ENCODE results near the gene TBC1D24.
"Not testable (repeated sequence)": the region's sequence is repeated elsewhere in the genome, so short reads cannot be mapped to it uniquely, and the experiment has no call there.

TBC1D24 gene

DNA sequence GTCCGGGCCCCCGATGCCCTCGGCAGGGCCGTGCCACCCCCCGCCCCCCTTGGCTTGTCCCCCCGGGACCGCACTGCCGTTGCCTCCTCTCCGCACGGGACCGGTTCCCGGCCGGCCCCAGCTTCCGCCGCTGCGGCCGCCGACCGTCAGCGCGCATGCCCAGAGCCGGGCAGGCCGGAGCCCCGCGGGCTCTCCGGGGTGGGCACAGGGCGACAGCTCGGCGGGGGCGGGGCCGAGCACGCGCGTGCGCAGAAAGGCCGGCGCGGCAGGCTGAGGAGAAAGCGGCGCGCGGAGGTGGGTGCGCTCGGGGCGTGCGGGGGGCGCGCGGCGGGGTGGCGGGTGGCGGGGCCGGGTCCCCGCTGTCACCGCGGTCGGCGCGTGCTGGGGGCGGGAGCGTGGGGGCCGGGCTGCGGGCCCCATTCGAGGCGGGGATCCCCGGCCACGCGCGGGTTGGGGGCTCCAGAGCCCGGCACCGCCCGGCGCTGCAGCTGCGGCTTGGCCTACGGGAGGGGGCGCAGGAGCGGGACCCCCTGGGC lies at the start of gene TBC1D24:
TBC1D24 (plus strand) TSS at position 251 of the 536 bp plus-strand sequence. CDS start 21,022 bp downstream, outside the sequence.
- DNase-seq, result peak; percentile 70

DNA sequence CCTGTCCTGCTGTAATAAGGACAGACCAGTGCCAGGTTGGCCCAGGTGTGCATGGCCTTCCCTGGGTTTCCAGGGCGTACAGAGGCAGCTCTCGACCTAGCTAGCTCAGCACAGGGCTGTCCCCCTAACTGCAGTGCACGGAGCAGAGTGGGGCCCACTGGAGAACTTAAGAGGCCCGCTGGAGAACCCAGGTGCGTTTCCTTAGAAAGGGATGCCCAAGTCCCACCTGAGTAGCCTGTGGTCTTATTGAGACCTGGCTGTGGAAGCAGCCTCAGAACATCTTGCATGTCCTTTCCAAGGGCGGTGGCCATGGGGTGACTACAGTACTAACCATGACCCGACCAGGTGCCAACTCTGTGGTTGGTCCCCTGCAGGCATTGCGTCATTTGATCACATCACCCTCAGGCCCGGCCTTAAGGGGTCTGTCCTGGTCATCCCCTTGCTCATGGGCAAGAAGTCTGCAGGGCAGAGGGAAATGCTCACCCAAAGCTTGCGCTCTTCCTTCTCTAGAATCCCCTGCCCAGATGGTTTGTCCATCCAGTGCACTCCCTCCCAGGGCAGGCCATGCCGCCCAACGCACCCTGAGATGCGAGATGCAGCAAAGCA lies 49.0 kb upstream of the TBC1D24 start:
- no peak for DNase-seq

DNA sequence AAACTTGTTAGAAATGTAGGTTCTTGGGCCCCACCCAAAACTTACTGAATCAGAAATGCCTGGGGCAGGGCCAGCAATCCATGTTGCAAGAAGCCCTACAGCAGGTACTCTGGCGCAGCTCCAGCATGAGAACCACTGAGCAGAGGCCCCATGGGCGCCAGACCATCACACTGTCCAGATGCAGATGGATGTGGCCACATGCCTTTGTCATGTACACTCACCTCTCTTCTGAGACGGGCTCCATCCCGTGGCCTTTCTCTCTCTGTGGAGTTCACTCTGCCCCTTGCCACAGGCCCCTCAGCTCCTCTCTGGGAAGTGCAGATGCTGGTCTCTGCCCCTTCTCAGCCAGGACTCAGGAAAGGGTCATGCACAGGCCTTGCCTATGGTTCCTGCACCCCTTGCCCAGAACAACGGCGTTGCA lies 48.0 kb upstream of the TBC1D24 start:
- no peak for DNase-seq

DNA sequence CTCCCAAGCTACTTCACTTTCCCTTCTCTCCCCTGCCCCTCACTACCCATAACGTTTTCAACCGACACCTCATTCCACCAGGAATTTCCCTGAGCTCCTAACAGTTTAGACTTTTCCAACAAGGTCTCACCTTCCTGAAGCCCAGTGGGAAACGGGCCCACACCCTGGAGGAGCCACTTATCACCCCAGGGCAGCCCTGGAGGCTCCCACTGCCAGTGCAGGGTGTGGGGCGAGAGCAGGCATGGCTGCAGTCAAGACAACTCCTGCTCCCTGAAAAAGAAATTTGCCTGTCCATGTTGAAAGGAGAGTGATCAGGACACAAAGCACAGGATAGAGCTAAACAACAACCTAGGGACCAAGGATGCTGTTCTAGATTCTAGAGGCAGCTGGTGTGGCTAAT lies 47.4 kb upstream of the TBC1D24 start:
- no peak for DNase-seq

DNA sequence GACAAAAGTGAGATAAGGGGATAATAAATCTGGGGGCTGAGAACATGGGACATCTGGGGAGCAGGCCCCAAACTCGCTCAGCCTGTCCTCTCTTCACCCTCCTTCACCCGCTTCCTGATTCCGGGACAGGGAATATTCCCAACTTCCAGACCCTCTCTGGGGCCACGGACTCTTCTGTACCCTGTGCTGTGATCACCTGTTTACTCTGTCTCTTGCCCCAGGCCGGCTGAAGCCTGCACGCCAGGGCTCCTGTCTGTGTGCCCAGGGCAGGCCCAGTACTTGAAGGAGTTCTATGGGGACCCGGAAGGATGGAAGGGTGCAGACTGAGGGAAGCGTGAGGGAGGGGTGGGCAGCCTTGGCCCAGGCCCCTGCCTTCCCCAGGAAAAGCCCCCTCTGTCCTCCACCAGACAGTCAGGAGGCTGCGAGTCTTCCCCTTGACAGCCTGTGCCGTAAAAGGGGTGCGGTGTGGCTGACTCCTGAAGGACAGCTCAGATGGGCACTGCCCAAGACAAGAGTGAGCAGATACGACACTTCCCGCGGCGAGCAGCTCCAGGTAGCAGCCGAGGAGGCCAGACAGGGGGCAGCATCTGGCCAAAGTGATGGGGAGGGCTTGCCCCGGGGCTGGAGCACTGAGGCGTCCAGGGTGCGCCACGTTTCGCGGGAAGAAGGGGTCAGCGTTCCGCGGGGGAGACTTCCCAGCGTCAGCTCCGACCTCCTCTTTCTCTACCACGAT lies 46.7 kb upstream of the TBC1D24 start:
- DNase-seq, result no peak

DNA sequence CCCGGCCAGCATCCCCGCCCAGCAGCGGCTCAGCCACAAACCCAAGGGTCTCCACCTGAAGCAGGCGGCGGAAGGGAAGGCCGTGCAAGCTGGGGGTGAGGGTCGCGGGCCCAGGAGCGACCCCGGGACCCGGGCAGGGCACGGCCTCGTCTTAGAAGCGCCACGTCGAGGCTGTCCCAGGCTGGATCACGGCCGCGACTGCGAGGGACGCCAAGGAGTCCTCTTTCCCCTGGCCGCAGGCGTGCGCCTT lies 46.2 kb upstream of the TBC1D24 start:
- no peak for DNase-seq

DNA sequence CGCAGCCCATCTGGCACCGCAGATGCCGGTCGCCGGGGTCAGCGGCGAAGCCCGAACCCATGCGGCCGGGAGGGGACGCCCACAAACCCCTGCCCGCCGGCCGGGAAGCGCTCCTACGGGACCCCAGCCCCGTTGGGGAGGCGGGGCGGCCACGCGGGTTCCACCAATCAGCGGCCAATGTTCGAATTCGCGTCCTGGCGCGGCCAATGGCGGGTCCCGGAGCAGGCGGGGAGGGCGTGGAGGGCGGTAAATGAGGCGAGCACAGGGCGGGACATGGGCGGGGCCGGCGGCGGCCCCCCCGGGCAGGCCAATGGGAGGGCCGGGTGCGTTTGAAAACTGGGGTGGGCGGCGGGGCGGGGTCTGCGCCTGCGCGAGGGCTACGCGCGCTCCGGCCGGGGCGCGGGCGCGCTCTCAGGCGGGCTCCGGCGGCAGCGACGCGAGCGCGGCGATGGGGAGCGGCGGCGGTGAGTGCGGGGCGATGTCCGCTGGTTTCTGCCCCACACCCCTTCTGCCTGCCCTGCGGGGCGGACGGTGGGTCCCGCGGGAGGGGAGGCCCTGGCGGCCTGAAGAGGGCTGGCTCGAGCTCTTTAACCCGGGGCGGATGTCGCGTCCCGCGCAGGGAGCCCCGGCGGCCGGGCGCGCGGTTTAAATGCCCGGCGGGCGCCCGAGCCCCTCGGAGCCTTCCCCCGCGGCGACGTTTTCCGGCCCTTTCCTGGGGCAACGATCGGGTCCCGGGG lies 45.7 kb upstream of the TBC1D24 start, which contains the start of gene CCNF:
CCNF (plus strand) TSS at position 414 of the 737 bp plus-strand sequence; CDS start at position 449, 35 bp downstream.
- DNase-seq, result peak; percentile 98

DNA sequence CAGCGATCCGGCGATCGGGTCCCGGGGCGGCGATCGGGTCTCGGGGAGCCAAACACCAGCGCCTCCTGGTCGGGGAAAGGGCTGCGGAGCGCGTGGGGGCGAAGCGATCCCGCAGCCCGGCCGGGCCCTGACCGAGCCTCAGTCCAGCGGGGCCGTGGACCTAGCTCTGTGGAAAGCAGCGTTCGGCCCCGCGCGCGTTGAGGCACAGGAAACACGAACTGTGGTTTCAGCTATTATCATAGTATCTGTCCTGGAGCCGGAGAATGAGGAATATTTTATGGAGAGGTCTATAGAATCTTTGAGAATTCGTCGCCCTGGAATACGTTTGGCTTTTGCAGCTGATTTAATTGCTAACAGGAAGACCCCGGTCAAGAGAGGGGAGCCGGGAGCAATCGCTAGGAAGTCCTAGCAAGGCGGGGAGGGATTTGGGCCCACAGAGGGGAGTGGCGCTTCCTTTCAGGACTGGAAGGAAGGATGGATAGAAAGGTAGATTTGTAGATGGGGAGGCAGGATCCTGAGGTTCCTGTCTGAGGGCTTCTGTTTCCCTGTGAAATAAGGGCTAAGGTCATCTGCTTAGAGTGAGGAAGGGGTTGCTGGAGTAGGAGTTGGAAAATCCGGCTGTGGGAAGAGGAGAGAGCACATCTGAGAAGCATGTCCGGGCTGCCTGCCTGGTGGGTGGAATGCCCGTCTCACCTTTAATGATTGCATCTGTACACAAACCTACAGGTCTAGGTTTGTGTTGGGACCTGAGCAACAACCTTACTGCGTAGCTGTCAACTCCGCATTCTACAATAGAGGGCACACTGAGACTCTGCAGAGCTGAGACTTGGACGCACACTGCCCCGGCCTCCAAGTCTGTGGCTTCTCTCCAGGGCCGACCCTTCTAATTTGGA lies 44.9 kb upstream of the TBC1D24 start:
- no peak for DNase-seq

DNA sequence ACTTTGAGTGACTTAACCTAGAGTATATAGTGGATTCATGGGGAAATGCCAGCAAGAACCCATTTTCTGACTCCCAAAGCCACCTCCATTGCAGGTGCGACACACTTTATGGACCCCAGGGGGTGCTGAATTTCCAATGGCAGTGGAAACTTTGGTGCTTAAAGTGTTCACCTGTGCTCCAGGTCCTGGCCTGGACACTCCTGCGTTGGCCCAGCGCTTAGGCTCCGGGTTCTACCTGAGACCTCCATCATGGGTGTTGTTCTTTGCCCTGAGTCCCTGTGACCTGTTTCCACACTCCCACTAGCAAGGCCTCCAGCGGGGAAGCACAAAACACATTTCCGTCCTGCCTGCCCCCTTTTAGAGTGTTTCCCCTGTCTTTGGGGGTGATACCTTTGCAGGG lies 42.6 kb upstream of the TBC1D24 start:
- no peak for DNase-seq

DNA sequence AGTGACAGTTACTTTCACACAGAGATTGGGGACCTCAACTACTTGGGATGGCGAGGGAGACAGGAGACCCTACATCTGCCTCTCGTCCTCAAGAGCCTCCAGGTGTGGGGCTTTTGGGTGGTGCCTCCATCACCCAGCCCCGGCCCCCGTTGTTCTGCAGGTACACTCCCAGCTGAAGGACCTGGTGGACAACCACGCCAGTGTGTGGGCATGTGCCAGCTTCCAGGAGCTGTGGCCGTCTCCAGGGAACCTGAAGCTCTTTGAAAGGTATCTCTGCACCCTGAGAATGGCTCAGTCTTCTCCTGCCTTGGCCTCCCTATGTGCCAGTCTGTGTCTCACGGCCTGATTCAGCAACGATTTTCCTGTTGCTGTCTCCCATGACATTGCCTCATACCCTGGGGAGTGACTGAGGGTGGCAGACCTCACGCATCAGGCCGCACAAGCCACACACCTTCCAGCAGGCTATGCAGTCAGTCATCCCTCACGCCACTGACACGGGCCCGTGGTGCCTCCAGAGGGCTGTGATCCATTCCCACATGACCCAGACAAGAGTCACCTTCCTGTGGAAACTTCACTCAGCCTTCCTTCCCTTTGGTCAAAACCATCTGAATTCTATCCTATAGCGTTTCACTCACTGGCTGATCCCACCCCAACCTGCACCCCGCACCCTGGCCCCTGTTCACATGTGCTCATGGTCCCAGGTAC lies 42.0 kb upstream of the TBC1D24 start:
- DNase-seq, result no peak

DNA sequence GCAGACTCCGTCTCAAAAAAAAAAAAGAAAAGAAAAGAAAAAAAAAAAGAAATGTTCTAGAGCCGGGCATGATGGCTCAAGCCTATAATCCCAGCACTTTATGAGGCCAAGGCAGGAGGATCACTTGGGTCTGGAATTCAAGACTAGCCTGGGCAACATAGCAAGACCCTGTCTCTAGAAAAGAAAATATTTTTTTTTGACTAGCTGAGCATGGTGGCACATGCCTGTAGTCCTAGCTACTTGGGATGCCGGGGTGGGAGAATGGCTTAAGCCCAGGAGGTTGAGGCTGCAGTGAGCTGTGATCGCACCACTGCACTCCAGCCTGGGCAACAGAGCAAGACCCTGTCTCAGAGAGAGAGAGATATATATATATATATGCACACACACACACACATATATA lies 39.7 kb upstream of the TBC1D24 start:
- DNase-seq, result not testable (repeated sequence)

DNA sequence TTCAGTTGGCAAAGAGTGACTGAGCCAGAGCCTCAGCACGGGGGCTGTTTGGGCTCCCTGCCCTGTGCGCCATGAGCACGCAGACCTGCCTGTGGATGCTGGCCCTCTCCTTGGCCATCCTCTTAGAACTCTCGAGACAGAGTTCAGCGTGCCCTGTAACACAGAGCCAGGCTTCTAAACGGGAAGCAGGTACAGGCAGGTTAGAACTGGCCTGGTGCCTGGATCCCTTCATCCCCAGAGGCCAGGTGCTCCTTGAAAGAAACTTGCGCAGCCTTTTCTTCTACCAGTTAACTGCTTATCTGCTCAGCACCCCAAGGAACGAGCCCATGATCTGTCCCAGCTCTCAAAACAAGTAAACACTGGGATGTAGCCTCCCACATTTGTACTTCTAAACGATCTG lies 38.8 kb upstream of the TBC1D24 start:
- DNase-seq, result no peak

DNA sequence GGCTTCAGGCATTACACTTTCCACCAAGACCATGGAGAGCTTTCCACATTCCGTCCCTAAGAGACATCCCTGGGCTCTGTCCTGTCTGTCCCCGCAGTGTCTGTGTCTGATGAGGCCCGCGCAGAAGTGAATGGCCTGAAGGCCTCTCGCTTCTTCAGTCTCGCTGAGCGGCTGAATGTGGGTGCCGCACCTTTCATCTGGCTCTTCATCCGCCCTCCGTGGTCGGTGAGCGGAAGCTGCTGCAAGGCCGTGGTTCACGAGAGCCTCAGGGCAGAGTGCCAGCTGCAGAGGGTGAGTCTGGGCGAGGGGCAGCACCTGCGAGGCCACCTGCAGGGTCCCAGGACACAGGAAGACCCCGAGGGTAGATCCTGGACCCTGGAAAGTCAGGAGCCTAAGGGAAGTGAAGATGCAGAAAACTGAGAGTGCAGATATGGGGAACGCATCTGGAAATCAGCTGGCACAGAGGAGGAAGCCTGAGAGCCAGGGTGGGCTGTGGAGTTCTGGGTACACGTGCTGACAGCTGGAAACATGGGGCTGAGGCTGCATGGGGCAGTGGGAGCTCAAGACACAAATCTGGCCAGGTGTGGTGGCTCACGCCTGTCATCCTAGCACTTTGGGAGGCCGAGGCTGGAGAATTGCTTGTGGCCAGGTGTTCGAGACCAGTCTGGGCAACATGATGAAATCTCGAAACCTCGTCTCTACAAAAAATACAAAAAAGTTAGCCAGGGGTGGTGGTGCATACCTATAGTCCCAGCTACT lies 37.7 kb upstream of the TBC1D24 start:
- DNase-seq, result no peak

DNA sequence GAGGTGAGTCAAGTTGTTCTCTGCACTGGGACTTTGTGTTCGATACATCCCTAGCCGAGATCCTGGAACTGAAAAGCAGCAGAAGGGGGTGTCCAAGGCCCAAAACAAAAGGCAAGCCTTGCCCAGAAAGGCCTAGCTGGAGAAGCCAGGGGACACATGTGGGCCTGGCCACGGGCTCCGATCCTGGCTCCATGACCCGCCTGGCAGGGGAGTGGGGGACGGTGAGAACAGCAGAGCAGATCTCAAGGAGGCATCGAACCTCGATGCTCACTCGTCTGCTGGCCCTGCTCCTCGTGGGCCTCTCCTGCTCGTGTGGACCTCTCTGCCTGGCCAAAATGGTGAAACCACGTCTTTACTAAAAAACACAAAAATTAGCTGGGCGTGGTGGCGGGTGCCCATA lies 36.8 kb upstream of the TBC1D24 start:
- no peak for DNase-seq

DNA sequence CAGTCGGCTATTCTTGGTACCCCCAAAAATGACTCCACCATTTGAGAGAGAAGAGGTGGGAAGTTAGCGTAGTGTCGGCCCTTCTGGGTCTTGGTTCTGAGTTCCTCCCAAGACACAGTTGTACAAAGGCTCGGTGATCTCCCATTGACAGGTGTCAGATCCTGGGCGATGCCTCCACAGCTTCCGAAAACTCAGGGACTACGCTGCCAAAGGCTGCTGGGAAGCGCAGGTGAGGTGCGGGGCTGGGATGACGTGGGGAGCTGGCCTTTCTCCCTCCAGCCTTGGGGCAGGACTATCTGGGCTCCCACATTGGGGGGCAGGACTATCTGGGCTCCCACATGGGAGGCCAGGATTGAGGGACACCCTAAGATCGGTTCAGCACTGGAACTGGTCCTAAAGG lies 35.3 kb upstream of the TBC1D24 start:
- DNase-seq, result no peak

DNA sequence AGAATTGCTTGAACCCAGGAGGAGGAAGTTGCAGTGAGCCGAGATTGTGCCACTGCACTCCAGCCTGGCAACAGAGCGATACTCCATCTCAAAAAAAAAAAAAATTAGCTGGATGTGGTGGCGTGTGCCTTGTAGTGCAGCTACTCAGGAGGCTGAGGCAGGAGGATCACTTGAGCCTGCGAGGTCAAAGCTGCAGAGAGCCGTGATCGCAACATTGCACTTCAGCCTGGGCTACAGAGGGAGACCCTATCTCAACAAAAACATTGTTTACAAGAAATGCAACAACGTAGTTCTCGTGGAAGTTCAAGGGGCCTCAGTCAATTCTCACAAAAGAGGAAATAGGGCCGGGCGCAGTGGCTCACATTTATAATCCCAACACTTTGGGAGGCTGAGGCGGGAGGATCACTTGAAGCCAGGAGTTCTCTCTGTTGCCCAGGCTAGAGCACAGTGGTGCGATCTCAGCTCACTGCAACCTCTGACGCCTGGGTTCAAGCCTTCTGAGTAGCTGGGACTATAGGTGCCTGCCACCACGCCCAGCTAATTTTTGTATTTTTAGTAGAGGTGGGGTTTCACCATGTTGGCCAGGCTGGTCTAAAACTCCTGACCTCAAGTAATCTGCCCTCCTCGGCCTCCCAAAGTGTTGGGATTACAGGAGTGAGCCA lies 33.7 kb upstream of the TBC1D24 start:
- not testable (repeated sequence) for DNase-seq

DNA sequence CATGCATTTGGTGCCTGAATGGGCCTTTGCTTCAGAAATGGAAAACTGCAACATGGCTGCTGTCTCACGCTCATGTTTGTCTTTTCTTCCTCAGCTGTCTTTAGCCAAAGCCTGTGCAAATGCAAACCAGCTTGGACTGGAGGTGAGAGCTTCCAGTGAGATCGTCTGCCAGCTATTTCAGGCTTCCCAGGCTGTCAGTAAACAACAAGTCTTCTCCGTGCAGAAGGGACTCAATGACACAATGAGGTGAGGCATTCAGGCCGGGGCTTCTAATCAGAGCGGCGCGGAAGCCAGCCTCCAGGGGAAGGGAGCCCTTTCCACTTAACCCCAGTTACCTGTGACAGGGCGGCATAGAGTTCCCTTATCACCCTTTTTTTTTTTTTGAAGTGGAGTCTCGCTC lies 31.4 kb upstream of the TBC1D24 start:
- no peak for DNase-seq

DNA sequence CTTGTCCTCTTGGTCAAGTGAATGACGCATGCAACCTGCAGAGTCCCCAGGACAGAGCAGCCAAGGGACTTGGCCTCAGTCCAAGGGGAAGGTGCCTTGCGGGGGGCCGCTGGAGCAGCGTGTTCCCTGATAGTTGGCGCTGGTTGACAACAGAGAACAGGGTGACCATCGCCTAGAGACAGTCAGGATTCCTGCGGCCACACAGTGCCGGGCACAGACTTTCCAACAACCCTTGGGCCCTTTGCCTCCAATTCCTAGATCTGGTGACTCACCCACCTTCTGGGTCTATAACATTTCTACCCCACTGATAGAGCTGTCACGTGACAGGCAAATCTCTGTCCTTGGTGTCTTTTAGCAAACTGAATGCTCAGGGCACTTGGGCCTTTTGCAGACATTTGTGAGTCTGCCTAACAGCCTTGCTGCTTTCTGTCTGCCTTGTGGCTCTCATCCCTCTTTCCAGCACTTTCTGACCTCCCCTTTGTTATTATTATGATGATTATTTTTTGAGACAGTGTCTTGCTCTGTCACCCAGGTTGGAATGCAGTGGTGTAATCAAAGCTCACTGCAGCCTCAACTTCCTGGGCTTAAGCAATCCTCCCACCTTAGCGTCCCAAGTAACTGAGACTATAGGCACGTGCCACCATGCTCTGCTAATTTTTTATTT lies 26.9 kb upstream of the TBC1D24 start:
- no peak for DNase-seq

DNA sequence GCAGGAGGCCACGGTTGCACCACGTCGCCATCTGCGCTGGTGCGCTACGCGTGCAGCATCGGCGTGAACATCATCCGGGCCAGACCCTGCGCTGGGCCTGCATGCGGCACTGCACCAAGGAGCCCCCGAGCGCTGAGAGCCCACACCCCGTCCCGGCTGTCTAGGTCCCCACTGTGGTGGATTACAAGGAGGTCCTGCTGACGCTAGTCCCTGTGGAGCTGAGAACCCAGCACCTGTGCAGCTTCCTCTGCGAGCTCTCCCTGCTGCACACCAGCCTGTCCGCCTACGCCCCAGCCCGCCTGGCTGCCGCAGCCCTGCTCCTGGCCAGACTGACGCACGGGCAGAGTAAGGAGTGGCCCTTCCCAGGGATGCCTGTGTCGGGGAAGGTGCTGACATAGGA lies 25.8 kb upstream of the TBC1D24 start:
- DNase-seq, result no peak

DNA sequence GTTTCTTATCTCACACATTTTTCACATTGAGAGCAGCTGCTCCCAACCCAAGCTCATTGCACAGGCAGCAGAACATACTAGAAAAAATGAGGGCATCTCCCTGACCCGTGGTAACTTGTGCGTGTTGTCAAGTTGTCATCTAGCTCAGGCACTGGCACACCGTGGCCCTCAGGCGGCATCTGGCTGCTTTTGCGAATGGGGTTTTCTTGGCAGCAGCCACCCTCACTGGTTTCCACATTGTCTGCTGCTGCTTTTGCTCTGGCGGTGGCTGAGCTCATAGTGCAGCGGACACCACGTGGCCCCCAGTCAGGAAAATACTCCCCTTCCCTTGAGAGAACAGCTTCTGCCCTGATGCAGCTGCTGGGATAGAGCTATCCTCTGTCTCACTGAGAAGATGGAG lies 24.4 kb upstream of the TBC1D24 start:
- no peak for DNase-seq
